GM12892 (cell line): ENCODE results near the gene ENOX1.
"Not testable (repeated sequence)": the region's sequence is repeated elsewhere in the genome, so short reads cannot be mapped to it uniquely, and the experiment has no call there.

Source experiments
- DNase-seq: peaks from one replicate; pipeline ENCODE4 v3.0.0; 2011; ENCODE audit not compliant: insufficient read length
- FAIRE-seq: peaks from 2 replicates; lab custom pipeline; 2011; peaks lifted over from hg19 to GRCh38; lab: Jason Lieb, UNC
- POLR2A ChIP-seq: IDR thresholded peaks from 2 replicates; pipeline ENCODE4 v1.6.1; 2011; ENCODE audit warnings: low read depth, low read length, control low read depth
- POLR2AphosphoS5 ChIP-seq: IDR thresholded peaks from 2 replicates; pipeline ENCODE4 v1.6.1; 2011; ENCODE audit warnings: low read depth, low read length, control low read depth
- TAF1 ChIP-seq: IDR thresholded peaks from 2 replicates; pipeline ENCODE4 v1.6.1; 2011; ENCODE audit warnings: low read depth, mild to moderate bottlenecking, control low read depth, low read length, borderline replicate concordance

The ENOX1 gene

GRCh38 chr13:43200307-43200706 is 586.5 kb downstream of the ENOX1 start:
- TF ChIP-seq POLR2AphosphoS5 = no peak
- TF ChIP-seq POLR2A = no peak
- TF ChIP-seq TAF1 = no peak
- FAIRE-seq (no peak), DNase-seq (no peak)

- no peak for DNase-seq
- FAIRE-seq = no peak
- TF ChIP-seq POLR2AphosphoS5 = no peak
- no peak for TF ChIP-seq POLR2A
- no peak for TF ChIP-seq TAF1
These were observed 589.9 kb downstream of the ENOX1 start for GRCh38 chr13:43196750-43197370.

GRCh38 chr13:43196086-43196621 is 590.6 kb downstream of the ENOX1 start:
- TF ChIP-seq POLR2A = no peak
- no peak for TF ChIP-seq POLR2AphosphoS5
- no peak for TF ChIP-seq TAF1
- DNase-seq (no peak), FAIRE-seq (no peak)

- no peak for TF ChIP-seq POLR2AphosphoS5
- no peak for TF ChIP-seq TAF1
- TF ChIP-seq POLR2A = no peak
- FAIRE-seq (no peak), DNase-seq (no peak)
These were observed 591.2 kb downstream of the ENOX1 start for GRCh38 chr13:43195551-43195950.

- DNase-seq (no peak), FAIRE-seq (no peak)
- TF ChIP-seq TAF1 (no peak), POLR2AphosphoS5 (no peak), POLR2A (no peak)
These were observed 591.7 kb downstream of the ENOX1 start for GRCh38 chr13:43195112-43195511.

GRCh38 chr13:43193789-43194420 is 592.9 kb downstream of the ENOX1 start:
- FAIRE-seq (no peak), DNase-seq (no peak)
- TF ChIP-seq TAF1 = no peak
- no peak for TF ChIP-seq POLR2A
- TF ChIP-seq POLR2AphosphoS5 = no peak

- DNase-seq = no peak
- FAIRE-seq = no peak
- TF ChIP-seq POLR2AphosphoS5 (no peak), POLR2A (no peak), TAF1 (no peak)
These were observed 595.2 kb downstream of the ENOX1 start for GRCh38 chr13:43191546-43191945.

- FAIRE-seq = no peak
- TF ChIP-seq TAF1 = no peak
- no peak for TF ChIP-seq POLR2A
- no peak for TF ChIP-seq POLR2AphosphoS5
- no peak for DNase-seq
These were observed 601.5 kb downstream of the ENOX1 start for GRCh38 chr13:43185226-43185625.

GRCh38 chr13:43180837-43181236 is 605.9 kb downstream of the ENOX1 start:
- FAIRE-seq = no peak
- no peak for DNase-seq
- TF ChIP-seq TAF1 (no peak), POLR2AphosphoS5 (no peak), POLR2A (no peak)

- TF ChIP-seq POLR2AphosphoS5 = no peak
These were observed 606.6 kb downstream of the ENOX1 start for GRCh38 chr13:43180036-43180660.

GRCh38 chr13:43171489-43171888 is 615.3 kb downstream of the ENOX1 start:
- DNase-seq (no peak), FAIRE-seq (no peak)
- TF ChIP-seq POLR2A (no peak), POLR2AphosphoS5 (no peak), TAF1 (no peak)

More at GRCh38 chr13:43180036-43180660, 606.6 kb downstream of the ENOX1 start:
- DNase-seq (no peak), FAIRE-seq (no peak)

- TF ChIP-seq POLR2AphosphoS5 (no peak), TAF1 (no peak), POLR2A (no peak)
- FAIRE-seq = no peak
These were observed 616.3 kb downstream of the ENOX1 start for GRCh38 chr13:43170506-43170905.

GRCh38 chr13:43168434-43168833 is 618.3 kb downstream of the ENOX1 start:
- not testable (repeated sequence) for DNase-seq, FAIRE-seq

More at GRCh38 chr13:43170506-43170905, 616.3 kb downstream of the ENOX1 start:
- DNase-seq = no peak
